Measurements from ENCODE around the gene RICTOR. TPM values are rescaled to one million over a fixed set of nuclear protein-coding genes. Genes with fewer than 3 reads are reported as not detected.

RICTOR gene
- total RNA-seq, 1 donor: 39.3 TPM

DNA sequence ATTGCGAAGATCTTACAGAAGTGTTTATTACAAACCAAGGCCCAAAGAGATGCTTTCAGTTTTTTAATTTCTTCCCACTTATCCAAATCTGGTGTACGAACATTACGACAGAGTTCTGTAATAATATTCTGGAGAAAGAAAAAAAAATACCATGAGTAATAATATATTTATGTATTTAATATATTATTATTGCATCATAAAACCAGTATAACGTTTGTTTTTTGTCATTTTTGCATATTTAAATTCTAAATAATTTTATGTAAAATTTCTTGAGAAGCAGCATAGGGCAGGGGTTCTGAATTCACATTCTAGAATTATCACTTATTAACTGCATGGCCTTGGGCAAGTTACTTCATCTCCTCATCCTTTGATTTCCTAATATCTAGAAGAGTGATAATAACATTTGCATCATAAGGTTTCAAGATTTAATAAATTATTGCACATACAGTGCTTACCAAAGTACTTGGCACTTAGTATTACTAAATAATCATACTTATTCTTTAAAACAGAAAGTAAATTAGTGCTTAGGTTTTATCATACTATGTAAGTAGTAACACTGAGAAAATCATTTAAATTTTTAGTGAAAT is 120.7 kb downstream of the RICTOR start:
- no peak for DNase-seq (ENCODE audit: low read depth in 2 of 3, low spot score in 2 of 3)

DNA sequence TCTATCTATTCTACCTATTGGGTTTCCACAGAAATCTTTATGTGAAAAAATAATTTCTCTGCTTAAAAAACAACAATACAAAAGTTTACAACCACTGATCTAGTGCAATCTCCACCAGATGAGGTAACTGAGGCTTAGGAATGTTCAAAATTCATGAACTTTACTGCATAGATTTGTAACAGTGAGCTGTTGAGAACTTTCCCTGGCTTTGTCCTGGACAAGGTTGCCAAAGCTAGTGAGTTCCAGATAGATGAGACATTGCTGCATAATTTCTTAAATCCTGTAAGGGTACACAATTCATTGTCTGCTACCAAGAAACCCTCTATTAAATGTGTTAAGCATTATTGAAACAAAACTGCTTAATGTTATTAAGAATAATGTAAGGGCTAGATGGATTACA is 125.7 kb downstream of the RICTOR start:
- no peak for DNase-seq (ENCODE audit: low read depth in 2 of 3, low spot score in 2 of 3)

DNA sequence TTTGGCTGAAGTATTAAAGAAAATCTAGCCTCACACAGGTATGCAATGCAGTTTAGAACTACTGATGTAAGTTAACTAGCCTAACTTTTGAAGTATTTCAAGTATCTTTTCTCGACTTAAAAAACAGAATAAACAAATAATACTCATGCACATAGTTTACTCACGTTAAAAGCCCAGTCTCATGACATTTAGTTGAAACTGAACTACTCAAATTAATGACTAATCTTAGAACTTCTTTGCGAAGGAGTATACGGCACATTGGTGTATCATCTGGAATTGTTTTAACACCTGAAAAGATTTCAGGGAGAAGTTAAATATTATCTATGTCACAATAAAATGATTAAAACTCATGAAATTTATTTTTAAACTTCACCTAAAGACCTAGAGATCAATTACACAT is 129.9 kb downstream of the RICTOR start:
- no peak for DNase-seq (ENCODE audit: low read depth in 2 of 3, low spot score in 2 of 3)

DNA sequence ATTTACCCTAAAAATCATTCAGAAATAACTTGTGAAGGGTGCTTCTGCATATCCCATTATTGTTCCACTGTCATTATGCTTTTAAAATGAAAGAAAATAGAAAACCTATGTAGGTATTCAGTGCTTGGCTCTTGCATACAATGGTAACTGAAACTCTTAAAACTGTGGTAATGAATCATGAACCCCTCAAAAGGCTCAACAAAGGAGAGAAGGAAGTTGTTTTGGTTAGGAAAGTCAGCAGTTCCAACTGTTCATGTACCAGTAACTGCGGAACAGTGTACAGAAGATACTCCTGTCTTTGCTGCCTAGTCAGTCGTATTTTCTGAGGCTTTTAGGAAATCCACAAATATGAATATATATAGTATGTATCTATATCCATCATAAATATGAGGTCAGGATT is 132.3 kb downstream of the RICTOR start:
- DNase-seq (ENCODE audit: low read depth in 2 of 3, low spot score in 2 of 3): no peak

DNA sequence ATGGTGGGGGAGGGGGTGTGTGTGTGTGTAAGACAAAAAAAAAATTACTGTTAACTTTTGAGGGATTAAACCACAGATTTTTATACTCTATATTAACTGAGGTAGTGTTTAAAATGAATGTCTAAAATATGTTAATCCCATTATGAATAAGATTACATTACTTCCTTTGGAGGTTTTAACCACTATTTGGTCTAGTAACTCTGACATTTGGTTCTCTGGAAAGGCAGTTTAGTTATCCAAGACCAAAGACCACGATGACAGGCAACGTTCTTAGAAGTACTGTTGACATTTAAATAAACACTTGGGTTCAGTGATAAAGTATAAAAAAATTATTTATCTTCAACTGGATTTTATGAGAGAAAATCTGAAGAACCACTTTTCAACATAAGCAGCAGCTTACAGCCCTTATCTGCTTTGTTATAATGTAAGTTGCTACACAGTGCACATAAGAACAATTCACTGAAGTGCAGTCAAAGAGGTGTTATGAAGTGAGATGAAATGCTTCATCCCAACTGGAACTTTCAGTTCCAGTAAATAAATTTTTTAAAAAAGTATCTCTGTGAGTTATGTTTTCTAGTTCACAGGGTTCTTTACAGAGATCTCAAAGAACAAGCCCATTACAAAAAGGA is 133.9 kb downstream of the RICTOR start:
- no peak for DNase-seq (ENCODE audit: low read depth in 2 of 3, low spot score in 2 of 3)

DNA sequence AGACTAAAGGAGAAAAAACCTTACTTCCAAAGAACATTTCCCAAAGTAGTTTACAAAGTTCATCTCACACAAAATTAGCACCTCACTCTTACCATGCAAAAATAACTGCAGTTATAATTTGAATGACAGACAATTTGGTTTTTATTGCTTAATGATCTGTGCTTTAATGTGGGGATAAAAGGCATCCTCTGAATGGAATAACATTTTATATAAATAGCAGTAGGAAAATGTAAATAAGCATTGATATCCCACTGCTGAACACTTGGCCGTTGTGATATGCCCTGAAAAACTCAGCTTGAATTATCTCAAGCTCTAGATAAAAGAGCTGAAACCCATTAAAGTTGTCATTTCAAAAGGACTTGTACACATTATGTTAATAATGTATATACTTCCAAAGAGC is 135.2 kb downstream of the RICTOR start:
- no peak for DNase-seq (ENCODE audit: low read depth in 2 of 3, low spot score in 2 of 3)

DNA sequence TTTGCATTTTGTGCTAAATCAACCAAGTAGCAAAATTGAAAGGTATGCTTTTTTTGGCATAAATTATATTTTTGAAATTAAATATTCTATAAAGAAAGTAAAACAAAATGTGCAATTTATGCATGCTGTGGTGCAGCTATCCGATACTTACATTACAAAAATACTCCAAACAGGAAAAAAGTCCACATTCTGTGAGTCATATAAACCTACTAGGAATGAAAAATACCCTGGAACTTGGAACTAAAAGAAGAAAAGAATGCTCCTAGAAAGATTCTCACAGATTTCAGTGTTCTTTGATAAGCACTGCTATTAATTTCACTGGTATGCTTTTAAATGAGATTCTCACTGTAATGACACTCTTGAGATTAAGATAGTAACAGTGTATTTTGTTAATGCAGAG is 135.8 kb downstream of the RICTOR start:
- DNase-seq (ENCODE audit: low read depth in 2 of 3, low spot score in 2 of 3): no peak

DNA sequence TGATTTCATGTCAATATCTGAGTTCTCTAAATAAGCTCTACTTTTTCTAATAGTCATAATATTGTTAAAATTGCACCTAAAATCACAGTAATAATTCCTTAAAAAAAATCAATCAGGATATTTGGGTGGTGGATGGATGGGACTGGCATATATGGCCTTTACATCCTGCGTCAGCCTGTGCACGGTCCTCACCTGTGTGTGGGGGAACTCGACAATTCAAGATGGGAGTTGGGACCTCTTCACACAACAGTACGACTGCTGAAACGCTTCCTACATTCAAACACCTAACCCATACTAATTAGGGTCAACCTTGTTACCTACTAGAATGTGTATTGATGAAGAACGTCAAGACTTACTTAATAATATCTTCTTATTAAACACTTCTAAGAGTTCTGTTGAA is 137.9 kb downstream of the RICTOR start:
- no peak for DNase-seq (ENCODE audit: low read depth in 2 of 3, low spot score in 2 of 3)

DNA sequence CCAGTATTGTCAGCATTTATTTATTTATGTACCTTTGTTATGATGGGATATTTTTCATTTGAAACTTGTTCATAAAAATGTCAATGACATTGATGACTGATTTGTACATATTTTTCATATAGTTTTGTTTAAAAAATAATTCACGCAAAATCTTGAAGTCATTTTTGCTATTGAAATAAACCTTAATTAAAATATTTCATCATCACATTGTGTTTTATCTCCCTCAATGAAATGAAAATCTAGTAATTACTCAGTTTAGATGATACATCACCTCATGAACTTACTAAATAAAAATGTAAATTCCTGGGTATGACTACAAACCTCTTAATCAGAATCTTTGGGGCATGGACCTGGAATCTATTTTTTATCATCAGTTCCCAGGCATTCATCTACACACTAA is 138.8 kb downstream of the RICTOR start:
- DNase-seq (ENCODE audit: low read depth in 2 of 3, low spot score in 2 of 3): no peak

DNA sequence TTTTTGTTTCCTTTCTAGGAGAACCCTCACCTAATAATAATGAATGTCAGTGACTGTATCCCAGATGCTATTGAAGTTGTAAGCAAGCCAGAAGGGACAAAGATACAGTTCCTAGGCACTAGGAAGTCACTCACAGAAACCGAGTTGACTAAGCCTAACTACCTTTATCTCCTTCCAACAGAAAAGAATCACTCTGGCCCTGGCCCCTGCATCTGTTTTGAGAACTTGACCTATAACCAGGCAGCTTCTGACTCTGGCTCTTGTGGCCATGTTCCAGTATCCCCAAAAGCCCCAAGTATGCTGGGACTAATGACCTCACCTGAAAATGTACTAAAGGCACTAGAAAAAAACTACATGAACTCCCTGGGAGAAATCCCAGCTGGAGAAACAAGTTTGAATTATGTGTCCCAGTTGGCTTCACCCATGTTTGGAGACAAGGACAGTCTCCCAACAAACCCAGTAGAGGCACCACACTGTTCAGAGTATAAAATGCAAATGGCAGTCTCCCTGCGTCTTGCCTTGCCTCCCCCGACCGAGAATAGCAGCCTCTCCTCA is 141.3 kb downstream of the RICTOR start:
- no peak for DNase-seq (ENCODE audit: low read depth in 2 of 3, low spot score in 2 of 3)

DNA sequence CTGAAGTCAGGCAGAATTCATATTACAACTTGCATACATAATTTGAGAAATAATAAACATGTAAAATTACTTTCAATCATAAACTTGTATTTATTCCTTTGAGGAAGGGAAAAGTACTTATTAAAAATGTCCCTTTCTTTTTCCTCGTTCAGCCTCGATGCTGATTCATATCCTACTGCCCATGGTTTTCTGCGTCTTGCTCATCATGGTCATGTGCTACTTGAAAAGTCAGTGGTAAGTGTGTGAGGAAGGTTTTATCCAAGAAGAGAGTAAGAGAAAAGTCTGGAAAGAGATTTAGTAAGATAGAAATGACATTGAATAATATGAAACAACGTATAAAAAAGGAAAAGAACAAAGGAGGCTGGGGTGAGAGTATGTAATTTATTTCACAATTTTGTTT is 142.5 kb downstream of the RICTOR start:
- DNase-seq (ENCODE audit: low read depth in 2 of 3, low spot score in 2 of 3): no peak

DNA sequence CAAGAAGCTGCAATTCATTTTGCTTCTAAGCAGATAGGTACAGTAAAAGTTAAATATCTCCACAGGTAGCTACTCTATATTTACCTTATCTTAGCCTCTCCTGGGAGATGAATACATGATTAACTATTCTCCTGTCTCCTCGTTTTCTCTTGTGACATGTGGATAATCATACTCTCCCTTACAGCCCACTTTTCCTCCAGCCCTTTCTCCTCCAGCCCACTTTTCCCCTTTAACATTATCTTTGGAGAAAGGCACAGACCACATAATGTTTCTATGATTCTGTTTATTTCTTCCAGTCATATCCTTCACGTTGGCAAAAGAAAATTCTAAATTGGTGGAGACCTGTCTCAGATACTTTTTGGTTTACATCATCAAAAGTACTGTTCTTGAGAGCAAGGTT is 144.4 kb downstream of the RICTOR start:
- no peak for DNase-seq (ENCODE audit: low read depth in 2 of 3, low spot score in 2 of 3)

DNA sequence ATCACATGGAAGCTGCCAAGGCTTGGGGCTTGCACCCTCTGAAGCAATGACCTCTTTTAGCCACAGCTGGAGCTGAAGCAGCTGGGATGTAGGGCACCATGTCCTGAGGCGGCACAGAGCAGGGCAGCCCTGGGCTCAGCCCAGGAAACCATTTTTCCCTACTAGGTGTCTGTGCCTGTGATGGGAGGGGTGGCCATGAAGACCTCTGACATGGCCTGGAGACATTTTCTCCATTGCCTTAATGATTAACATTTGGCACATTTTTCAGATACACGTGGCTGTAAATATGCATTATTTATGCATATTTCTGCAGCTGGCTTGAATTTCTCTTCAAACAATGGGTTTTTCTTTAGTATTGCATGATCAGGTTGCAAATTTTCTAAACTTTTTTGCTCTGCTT is 146.7 kb downstream of the RICTOR start:
- DNase-seq (ENCODE audit: low read depth in 2 of 3, low spot score in 2 of 3): no peak

DNA sequence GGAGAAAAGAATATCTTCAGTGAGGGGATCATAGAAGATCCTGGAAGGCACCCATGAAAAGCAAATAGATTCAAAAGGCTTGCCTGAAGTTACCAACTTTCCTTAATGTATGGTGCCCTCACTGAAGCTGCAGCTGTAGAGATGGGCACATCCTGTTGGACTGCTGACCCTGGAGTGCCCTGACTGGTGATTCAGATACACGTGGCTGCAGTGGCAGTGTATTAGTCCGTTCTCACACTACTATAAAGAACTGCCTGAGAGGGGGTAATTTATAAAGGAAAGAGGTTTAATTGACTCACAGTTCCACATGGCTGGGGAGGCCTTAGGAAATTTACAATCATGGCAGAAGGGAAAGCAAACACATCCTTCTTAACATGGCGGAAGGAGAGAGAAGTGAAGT is 148.1 kb downstream of the RICTOR start:
- no peak for DNase-seq (ENCODE audit: low read depth in 2 of 3, low spot score in 2 of 3)

DNA sequence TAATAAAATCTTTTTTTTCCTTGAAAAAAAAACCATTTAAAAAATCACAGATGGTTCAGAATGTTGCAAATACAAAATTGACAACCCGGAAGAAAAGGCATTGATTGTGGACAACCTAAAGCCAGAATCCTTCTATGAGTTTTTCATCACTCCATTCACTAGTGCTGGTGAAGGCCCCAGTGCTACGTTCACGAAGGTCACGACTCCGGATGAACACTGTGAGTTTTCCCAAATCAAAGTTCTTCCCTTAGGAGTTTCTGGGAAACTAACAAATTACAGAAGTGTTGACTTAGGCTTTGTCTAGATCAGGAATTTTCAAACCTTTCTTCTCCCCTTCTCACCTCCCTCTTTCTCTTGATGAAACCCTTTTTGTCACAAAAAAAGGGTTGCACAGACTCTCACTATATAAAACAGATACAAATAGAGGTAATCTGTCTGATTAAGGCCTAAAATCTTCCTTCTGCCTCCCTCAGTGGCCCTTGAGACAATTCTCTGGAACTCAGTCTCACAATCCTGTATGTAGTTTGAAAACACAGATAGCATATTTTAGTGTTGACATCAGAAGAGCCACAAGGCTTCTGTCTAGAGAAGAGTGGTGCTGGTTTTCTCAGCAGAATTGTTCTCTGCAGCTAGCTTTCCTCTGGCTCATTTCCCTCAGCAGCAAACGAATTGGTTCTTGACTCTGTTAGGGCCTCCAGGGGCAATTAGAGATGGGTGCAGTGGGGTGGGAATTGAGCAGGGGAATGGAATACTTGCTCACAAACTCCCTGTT is 148.9 kb downstream of the RICTOR start:
- DNase-seq (ENCODE audit: low read depth in 2 of 3, low spot score in 2 of 3): no peak

DNA sequence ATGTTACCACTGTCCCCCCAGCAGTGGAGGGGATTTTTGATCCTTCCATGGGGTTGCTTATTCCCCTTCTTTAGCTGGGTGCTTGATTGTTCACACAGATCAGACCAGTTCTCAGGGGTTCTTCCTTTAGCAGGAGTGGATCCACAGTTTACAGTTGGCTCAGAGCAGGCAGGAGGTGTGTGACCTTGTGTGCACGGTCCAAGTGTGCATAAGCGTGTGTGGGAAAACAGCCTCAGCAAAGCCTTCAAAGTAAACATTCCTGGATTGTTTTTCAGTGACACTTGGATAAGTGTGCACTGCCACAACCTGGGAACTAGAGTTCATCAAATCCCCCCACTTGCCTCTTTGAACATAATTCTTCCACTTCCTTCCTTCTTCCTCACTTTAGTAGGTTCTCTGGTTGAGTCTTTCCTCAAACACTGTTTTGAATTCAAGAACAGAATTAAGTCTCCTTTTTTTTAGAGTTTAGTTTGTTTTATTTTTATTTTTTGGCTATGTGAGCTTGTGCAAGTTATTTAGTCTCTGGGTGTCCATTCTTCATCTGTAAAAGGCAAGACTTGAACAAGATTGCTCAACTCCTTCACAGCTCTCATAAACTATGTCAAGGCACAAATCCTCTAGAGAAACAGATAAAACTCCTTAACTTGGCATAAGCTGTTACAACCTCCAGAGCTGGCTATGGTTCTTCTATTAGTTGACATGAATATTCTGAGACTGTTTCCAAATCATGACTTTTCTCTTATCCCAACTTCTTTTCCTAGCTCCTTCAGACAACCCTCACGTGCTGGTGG is 150.3 kb downstream of the RICTOR start:
- no peak for DNase-seq (ENCODE audit: low read depth in 2 of 3, low spot score in 2 of 3)

DNA sequence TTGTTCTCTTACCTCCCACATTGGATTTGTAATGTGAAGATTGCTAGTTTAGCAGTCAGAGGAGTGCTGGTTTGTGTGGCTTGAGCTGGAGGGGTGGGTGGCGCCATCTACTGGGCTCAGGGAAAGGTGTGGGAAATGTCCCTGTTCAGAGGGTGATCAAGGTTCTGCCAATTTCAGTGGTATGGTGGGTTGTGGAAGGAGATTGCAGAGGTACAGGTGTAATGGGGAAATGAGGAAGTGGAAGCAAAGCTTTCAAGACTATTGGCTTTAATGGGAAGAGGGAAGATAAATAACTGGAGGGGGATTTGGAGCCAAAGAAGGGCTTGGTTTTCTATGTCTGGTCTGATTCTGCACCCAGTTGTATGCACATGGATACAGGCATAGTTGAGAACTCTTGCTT is 152.0 kb downstream of the RICTOR start:
- peak; percentile 10 to 68 (median 39) for DNase-seq (ENCODE audit: low read depth in 2 of 3, low spot score in 2 of 3)

DNA sequence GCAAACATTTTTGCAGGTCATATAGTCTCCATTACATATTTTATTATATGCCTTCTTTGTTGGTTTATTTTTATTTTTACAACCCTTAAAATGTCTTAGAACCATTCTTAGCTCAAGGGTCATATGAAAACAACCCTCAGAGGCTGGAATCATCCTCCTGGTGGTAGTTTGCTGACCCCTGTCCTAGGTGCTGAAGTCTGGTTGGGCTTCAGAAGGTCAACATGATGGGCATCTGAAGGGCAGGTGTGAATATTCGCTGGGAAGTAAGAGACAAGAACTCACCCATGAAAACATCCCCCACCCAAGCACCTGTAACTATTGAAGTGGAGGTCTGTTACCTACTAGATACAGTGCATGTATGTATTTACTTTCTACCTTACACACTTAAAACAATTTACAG is 153.0 kb downstream of the RICTOR start:
- no peak for DNase-seq (ENCODE audit: low read depth in 2 of 3, low spot score in 2 of 3)

DNA sequence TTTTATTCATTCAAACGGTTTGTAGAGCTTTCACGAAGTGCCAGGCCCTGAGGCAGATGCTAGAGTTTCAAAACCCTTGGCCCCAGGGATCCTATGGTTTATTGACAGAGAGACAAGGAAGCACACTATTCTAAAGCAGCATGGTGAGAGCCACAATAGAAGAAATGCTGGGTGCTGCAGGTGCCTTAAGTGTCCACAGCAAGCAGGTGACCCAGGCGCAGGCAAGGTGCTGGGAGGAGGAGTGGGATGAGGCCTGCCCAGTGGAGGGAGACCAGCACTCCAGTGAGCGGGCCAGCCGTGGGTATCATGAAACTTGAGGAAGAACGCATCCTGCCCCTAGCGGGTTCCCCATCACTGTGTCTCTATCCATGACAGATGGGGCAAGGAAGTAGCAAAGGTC is 157.4 kb downstream of the RICTOR start:
- DNase-seq (ENCODE audit: low read depth in 2 of 3, low spot score in 2 of 3): no peak

DNA sequence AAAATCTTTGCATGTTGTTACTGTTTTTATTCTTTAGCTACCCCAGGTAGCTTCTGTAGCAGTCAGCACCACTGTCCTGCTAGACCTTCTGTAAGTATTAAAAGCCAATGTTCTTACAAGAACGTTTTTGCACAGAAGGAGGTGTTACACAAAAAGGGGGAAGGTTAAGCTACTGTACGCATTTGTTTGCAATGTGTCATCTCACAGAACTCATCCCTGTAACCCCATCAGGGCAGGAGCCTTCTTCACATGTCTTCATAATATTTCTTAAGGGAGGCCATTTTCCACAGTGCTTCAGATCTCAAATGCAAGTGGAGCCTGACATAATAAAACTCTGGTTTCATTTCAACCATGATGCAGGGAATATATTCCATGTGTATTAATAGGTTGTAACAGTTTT is 160.5 kb downstream of the RICTOR start:
- no peak for DNase-seq (ENCODE audit: low read depth in 2 of 3, low spot score in 2 of 3)

DNA sequence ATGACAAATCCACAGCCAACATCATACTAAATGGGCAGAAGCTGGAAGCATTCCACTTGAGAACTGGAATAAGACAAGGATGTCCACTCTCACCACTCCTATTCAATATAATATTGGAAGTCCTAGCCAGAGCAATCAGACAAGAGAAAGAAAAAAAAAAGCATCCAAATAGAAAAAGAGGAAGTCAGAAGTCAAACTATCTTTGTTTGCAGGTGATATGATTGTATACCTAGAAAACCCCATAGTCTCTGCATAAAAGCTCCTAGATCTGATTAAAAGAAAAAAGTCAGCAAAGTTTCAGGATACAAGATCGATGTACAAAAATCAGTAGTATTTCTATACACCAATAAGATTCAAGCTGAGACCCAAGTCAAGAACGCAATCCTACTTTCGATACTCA is 162.3 kb downstream of the RICTOR start:
- no peak for DNase-seq (ENCODE audit: low read depth in 2 of 3, low spot score in 2 of 3)

Measured in hematopoietic multipotent progenitor cell (in vitro differentiated cells).